GM15510 (cell line): ENCODE measurements around the gene COPE.

Experiments used
- POLR2A ChIP-seq: IDR thresholded peaks from 3 replicates; pipeline ENCODE4 v1.6.1; 2011; ENCODE audit warnings: borderline replicate concordance; ENCODE audit not compliant: insufficient read length; ENCODE audit errors: extremely low read depth

The COPE gene

DNA sequence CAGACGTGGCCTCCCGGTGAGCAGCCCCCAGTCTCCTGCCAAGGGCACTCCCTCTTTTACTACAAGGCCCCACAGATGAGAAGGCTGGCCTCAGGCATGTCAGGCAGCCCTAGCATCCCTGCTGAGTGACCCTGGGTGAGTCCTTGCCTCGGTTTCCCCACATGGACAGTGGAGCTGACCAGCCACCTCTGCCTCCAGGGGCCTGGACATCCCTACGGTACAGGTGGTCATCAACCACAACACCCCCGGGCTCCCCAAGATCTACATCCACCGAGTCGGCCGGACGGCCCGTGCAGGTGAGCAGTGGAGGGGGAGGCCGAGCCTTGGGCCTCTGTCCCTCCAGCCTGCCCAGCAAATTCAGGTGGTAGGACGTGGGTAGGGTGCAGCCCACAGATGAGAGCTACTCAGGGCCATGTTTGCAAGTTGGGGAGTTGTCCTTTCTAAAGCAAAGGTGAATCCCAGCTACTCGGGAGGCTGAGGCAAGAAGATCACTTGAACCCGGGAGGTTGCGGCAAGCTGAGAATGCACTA, 5.6 kb upstream of the COPE start:
- no peak for TF ChIP-seq POLR2A

DNA sequence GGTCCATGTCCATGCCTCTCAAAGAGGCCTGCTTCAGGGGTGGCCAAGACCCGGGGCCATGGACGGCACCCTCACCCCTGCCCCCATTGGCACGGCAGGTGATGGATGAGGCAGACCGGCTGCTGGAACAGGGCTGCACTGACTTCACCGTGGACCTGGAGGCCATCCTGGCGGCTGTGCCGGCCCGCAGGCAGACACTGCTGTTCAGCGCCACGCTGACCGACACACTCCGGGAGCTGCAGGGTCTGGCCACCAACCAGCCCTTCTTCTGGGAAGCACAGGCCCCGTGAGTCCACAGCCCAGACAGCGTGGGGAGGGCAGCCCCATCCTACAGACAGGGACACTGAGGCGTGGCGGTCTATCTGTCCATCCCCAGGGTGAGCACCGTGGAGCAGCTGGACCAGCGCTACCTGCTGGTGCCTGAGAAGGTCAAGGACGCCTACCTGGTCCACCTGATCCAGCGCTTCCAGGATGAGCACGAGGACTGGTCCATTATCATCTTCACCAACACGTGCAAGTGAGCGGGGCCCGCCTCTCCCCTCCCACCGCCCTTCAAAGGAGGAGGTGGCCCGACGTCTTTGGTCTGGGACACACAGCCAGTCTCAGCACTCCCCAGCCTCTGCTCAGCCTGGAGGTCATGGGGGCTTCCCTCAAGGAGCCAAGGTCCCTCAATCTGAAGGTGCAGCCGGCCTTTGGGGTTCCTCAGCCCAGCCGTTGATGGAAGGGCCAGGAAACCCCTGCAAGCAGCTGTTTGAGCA, 3.2 kb upstream of the COPE start:
- TF ChIP-seq POLR2A = no peak

DNA sequence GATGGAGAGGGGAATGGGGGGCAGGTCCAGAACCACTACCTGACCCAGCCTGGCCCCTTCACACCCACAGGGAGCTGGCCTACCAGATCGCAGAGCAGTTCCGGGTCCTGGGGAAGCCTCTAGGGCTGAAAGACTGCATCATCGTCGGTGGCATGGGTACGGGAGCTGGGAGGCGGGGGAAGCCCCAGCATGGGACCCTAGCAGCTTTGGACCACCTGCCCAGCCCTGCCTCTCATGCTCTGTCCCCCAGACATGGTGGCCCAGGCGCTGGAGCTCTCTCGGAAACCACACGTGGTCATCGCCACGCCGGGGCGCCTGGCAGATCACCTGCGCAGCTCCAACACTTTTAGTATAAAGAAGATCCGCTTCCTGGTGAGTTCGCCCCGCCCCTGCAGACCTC, 2.4 kb upstream of the COPE start:
- no peak for TF ChIP-seq POLR2A

DNA sequence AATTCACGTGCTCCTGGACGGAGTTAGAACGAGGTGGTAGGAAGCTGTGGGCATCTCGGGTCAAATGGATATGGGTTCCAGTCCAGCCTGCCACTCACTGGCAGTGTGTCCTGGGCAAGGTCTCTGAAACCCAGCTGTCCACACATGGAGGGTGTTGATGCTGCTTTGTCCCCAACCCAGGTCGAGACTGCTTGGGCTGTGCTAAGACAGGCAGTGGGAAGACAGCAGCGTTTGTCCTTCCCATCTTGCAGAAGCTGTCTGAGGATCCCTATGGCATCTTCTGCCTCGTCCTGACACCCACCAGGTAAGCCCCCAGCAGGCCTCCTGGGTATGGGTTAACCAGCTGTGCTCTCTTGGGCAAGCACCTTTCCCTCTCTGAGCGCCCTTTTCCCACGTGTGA, 1.2 kb upstream of the COPE start:
- no peak for TF ChIP-seq POLR2A

DNA sequence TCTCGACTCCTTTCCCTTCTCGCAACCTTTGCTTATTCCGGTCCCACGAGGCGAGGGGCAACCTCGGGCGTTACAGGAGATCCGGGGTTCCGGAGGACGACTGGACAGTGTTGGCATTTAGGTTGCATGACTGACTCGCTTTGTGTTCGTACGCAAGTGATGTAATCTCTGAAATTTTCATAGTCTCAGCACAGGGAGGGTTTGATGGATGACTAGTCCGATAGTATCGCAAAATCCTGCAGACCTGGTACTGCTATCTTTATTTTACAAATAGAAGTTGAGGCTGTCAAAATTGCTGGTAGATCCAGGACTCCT, 670 bp upstream of the COPE start:
- TF ChIP-seq POLR2A = no peak

DNA sequence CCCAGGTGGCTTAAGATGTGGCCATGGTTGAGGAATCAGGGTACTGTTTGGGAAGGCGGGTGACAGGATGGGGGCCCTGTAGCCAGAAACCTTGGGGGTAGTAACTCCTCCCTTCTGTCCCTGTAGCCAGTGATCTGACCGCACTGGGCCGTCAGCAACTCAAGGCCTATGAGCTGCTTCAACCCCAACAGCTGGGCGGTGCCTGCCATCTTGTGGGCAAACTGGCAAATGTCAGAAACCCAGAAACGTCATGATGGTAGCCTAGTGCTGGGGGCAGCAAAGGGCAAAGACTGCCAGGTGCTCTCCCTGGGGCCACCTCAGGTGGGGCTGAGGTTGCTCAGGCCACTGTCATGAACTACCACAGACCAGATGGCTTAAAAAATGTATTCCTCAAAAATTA, 3.5 kb downstream of the COPE start:
- TF ChIP-seq POLR2A = no peak

DNA sequence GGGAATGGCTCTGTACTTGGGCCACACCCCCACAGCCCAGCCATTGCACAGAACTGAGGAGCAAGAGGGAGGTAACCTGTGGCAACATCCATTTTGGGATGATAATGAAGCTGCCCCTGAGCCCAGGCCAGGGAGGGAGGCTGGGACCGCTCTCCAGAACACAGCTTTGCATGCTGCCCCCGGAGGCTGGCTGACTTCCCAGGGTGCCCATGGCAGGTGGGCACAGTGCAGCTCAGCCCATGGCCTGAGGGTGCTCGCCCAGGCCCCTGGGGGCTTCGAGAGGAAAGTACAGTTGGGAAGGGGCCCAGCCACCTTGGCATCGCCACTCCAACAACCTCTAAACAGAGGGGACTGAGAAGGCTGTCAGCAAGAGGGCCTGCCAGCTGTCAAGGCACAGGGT, 5.7 kb downstream of the COPE start:
- TF ChIP-seq POLR2A = no peak

DNA sequence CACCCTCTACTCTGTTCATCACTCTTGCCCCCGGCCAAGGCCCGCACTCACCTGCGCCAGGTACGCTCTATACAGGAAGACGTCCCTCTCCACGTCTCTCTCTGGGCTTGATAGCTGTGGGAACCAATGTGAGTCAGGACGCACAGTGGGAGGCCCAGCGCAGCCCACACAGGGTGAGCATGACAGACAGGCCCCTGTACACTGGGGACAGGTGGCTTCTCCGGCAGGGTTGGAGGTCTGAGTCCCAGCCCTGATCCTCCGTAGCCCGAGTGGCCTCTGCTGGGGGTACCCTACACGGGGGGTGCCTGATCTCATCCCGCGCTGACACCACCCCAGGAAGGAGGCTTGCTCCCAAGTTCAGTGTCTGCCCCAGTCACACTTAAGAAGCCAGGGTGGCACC, 6.3 kb downstream of the COPE start:
- TF ChIP-seq POLR2A = no peak

DNA sequence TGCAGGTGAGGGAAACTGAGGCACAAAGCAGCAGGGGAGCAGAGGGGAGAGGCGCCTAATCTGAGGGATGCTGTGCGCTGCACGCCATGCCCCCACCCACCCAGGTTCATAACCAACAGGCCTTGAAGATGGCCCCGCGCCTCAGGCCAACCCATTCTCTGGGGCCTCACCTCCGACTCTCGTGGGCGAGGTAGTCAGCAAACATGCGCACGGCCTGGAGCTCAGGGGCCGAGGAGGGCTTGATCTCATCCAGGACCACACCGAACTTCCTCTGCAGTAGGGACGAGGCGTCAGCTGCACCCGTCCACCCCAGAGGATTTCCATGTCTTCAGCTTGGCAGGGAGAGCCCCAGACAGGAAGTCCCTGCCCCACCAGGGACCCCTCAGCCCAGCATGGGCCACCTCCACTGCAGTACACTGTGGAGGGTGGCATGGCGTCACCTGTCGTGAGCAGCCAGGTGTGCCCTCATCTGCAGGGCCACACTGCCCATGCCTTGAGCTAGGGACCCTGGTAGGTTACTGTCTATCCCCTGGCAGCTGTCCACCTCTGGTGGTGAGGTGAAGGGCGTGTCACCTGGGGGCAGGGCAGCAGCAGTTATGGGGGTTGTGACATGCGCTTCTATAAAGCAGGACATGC, 8.3 kb downstream of the COPE start:
- TF ChIP-seq POLR2A = no peak

DNA sequence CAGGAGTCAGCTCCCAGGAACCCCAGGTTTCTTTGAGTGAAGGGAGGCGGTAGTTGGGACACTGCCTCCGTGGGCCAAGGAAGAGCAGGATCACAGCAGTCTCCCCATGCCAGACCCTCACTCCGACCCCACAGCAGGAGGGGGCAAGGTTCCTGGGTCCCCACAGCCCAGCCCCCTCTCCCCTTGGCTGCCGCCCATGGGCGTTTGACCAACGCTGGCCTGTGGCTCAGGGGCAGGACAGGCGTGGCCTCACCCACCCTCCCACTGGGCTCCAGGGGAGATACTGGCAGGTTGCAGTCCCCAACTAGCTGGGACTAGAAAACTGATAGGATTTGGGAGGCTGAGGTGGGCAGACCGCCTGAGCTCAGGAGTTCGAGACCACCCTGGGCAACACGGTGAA, 9.2 kb downstream of the COPE start:
- no peak for TF ChIP-seq POLR2A

DNA sequence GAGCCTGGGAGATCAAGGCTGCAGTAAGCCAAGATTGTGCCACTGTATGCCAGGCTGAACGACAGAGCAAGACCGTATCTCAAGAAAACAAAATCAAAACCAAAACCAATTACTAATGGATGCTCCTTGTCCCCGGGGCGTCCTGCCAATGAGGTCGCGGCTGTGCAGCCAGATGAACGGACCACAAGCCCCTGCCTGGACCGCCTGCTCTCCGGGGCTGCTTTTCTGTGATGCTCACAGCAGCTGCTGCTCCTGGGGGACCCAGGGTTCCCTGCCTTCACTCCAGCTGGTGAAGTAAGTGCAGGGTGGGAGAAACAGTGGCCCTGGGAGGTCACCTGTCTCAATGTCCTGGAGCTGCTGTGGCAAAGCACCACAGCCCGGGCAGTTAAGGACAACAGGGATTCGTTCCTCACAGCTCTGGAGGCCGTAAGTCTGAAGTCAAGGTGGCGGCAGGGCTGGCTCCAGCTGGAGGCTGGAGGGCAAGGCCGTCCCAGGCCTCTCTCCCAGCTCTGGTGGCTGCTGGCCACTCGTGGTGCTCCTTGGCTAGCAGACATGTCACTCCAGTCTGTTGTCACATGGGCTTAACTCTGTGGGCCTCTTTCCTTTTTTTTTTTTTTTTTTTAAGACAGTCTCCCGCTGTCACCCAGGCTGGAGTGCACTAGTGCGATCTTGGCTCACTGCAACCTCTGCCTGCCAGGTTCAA, 10.1 kb downstream of the COPE start:
- no peak for TF ChIP-seq POLR2A

DNA sequence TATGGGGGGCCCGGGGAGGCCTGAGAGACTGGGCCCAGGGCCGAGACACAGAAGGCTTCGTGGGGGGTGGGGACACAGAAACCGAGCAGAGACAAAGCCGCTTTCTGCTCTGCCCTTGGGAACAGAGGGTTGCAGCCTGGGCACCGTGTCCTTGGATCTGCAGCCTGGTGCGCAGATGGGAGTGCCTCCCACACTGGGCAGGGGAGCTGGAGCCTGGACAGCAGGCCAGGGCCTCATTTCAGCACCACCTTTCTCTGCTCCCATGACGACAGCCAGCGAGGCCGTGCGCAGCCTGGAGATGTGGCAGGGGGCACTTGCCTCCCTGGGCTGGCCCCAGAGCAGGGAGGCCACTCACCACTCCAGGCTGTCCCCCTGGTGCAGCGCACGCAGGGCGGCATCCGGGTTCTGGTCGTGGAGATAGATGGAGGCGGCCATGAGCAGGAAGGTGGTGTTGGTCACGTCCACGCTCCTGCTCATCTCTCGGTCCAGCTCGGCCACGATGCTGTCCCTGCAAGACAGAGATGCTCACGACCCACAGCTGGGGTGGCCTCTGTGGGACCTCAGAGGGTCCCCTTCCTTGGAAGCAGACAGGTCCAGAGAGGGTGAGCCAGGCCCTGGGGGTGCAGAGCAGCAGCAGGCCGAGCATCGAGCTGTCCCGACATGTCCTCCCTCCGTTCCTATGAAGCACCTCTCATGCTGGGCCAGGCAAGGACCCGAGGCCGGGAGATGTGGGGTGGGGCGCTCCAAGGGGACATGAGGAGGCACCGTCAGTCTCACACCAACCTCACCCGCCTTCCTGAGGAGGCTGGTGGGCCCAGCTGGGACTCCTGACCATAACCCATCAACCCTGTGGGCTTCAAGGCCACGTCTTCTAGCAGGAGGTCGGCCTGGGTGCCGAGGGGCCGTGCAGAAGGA, 12.3 kb downstream of the COPE start:
- no peak for TF ChIP-seq POLR2A

DNA sequence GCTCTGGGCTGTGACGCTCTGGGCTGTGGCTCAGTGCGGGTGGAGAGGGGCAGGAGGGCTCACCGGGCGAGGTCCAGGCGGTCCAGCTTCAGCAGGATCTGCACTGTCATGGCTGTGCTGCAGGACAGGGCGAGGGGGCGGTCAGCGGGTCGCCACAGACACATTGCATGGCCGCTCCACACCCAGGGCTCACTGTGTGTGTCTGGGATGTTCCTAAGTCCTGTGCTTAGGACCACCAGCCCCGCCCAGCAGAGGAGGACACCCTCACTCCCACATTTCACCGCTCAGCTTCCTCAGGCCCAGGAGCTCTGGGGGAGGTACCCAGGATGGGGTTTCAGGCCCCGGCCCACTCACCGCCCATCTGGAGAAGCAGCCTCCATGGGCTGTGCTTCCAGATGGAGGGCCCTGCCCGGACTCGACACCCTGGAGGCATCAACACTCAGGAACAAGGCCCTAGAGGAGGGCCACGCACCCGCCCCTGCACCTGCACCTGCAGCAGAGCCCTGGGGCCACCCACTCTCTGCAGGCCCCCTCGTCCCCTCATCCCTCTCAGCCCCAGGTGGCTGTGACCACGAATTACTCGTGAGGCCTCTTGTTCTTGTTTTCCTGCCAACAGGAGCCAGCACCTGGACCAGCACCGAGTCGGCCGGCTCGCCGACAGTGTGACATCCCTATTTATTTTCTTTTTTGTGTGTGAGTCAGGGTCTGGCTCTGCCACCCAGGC, 13.5 kb downstream of the COPE start:
- no peak for TF ChIP-seq POLR2A

DNA sequence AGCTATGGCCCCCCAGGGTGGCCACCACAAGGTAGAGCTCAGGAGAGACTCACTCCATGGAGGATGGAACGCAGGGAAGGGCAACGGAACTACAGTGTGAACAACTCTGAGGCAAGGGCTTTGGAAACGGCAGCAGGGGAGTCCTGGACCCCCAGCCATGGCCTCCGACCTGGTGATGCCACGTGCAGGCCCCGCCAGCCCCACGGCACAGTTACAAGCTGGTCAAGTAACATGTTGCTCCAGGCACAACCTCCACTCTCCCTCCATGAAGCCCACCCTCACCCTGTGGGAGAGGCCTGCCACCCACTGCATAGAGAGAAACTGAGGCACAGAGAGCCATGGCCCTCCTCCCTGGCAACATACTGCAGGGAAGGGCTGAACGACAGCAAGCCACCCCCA, 14.1 kb downstream of the COPE start:
- TF ChIP-seq POLR2A = no peak

DNA sequence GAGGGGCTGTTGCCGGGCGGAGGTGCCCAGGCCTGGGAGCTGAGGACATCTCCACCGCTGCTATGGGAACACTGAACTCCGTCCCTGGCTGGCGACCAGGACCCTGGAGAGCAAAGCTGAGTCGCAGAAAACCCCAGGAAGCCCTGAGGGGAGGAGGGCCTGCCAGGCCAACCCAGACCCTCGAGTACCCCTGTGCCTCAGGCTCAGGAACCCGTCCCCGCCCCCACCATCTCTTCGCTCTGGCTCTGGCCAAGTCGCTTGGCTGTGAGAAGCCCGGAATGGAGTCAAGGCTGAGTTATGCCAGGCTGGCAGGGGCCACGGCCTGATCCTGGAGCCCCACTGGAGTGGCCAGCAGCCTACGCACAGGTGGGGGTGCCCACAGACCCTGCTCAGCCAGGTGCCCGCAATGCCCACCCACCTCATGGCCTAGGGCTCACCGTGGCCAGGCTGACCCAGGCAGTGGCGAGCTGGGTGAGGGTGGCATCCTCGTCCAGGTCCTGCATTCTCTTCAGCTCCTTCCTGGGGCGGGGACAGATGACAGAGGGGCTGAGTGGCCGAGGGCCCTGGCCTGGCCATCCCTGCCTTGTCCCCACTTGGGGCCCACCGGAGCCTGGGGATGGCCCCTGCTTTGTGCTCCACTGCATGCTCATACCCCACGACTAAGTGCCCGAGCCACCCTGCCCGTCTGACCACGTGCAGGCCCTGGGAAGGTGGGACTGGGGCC, 14.7 kb downstream of the COPE start:
- no peak for TF ChIP-seq POLR2A
